HG03354 (cell line): ENCODE results near the gene PTH2.

Source experiments
- ATAC-seq: cut with Tn5 transposase; IDR thresholded peaks from one replicate; pipeline ENCODE4 v1.9.1; 2021; ENCODE audit warnings: mild to moderate bottlenecking; ENCODE audit not compliant: unreplicated experiment, poor library complexity, severe bottlenecking

Gene PTH2

DNA sequence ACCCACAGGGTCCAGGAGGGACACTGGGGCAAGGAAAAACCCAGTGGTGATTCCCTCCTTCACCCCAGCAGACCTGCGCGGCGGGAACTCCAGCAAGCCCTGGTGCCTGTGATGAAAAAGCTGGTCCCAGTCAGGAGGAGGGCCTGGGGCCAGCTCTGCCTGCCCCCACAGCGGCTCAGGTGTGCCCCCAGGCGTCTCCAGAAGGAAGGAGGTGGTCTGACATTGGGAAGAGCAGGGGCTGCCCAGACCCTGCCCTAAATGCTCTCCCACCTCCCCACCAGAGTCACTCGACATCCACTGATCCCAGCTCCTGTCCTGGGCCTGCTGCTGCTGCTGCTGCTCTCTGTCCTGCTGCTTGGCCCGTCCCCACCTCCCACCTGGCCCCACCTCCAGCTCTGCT is 6.2 kb downstream of the PTH2 start:
- no peak for ATAC-seq

- ATAC-seq, result no peak
Observed at GRCh38 chr19:49415810-49416200, 7.4 kb downstream of the PTH2 start.

- ATAC-seq, result no peak
Observed at GRCh38 chr19:49415102-49415809, 8.0 kb downstream of the PTH2 start.

DNA sequence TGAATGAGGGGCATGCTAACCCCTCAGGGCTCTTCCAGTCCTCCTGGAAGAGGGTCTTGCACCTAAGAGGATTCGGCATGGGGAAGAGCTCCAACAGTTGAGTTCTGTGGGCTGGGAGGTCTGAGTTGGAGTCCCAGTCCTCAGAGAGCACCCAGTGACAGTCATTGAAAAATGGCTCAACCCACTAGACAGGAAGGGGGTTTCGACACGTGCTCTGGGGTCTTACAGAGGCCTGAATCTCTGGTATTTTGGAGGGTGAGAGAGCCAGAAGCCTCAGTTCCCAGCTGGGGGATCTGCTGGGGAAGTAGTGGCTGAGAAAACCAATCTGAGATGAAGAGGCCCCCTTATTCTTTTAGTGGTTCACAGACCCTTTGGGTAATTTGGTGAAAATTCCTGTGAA is 9.0 kb downstream of the PTH2 start:
- no peak for ATAC-seq

DNA sequence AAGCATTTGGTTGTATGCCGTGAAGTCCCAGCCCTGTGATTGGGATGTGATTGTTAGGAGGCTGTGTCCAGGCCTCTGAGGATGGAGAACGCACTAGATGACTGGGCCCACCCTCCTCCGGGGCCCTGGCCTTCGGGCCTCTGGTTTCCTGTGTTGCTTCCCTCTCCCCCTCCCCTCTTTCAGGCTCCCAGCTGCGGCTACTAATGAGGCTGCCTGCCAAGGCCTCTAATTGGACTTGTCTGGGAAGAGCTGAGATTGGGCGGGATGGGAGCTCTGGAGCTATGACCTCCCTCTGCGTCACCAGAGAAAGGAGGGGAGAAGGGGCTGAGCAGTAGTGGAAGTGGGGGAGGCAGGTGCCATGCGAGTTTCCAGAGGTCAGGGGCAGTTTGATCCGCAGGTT is 9.9 kb downstream of the PTH2 start:
- ATAC-seq, result no peak

GRCh38 chr19:49411681-49412326 is 11.4 kb downstream of the PTH2 start:
- ATAC-seq, result no peak

DNA sequence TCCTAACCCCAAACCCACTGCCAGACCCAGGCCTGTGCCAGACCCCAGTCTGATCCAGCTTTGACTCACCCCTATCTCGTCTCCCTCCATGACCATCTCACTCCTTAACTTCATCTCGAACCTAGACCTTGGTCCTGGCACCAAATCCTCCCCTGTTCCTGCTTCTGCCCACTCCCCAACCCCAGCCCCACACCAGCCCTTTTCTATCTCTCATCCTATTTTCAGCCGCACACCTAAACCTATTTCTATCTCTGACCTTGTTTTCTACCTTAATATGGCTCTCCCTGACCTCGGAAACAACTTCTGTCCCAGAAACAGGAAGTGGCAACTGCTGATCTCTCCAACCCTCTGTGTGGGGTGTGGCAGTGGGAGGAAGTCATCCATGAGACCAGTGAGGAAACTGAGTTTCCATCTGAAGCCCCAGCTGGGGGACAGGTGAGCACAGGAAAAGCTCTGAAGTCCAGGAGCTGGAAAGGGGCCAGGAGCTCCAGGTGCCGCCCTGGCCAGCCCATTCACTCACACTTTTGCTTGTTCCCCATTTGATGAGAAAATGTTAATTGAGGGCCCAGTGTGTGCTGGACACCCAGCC is 13.7 kb downstream of the PTH2 start:
- ATAC-seq, result no peak

GRCh38 chr19:49408816-49409440 is 14.3 kb downstream of the PTH2 start:
- no peak for ATAC-seq

DNA sequence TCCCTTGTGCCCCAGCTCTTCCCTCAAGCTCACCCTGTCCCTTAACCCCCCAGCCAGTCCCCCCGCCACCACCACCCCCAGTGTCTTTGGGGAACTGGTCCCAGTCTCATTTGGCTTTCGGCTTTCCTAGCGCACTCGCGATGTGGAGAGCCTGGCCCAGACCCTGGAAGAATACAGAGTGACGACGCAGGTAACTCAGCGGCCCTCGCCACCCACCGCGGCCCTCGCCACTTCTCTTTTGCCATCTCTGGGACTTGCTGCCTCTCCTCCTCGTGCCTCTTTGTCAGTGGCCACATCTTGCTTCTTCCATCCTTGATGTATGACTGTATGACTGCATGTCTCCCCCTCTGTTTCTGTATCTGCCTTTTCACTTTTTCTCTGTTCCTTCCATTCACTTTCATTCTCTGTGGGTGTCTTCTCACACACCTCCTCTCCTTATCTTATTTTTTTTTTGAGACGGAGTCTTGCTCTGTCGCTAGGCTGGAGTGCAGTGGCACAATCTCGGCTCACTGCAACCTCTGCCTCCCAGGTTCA is 15.7 kb downstream of the PTH2 start:
- ATAC-seq, result no peak

DNA sequence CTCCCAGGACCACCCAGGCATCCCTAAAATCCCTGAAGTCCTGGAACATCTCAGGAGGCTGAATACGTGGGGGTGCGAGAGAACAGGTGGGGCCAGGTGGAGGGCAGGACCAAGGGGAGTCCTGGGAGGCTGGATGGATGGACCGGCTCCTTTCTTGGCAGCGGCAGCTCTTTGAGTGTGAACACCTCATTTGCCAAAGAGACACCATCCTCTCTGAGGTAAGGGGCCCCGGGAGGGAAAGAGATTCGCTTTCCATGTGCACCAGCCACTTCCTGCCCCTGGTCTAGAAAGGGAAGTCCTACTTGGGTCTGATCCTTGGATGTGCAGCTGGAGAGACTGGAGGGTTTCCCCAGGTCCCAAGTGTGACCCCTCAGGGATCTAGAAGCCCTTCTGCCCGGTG is 16.2 kb downstream of the PTH2 start:
- ATAC-seq, result no peak

DNA sequence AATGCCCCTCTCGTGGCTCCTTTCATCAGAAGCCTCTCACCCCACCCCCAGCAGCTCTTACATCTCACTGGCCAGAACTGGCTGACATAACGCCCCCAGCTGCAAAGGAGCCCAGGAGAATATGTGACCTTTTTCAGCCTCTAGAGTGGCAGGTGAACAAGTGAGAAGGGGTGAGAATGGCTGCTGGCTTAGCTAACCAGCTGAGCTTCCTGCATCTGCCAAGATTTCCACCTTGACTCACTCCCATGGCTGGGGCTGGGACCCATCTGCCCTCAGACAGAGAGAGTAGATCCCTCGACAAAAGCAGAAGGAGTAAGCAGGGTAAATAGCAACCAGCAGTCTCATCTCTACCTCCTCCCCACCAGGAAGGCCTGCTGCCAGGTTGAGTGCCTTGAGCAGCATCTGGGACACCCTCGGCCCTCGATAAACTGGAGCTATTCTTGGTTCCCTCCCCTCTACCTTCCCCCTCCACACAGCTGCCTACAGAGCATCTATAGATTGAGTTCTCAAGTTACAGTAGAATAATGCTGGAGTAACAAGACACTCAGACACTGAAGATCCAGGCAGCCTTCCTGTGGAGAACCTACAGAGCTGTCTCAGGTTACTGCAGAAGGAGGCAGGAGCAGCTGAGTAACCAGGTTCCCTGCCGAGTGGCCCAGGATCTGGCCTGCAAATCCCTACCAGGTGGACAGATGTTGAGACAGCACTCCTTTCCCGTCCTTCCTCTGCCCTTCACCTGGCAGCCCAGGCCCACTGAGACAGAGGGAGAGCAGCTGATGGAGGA is 19.6 kb downstream of the PTH2 start:
- no peak for ATAC-seq

DNA sequence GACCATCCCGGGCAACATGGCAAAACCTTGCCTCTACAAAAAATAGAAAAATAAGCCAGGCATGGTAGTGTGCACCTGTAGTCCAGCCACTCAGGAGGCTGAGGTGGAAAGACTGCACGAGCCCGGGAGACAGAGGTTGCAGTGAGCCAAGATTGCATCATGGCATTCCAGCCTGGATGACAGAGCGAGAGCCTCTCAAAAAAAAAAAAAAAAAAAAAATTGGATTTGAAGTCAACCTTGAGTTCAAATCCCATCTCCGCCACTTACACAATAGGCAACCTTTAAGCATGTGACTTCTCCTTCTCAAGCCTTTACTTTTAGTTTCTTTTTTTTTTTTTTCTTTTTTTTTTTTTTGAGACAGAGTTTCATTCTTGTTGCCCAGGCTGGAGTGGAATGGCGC is 23.2 kb downstream of the PTH2 start:
- no peak for ATAC-seq

DNA sequence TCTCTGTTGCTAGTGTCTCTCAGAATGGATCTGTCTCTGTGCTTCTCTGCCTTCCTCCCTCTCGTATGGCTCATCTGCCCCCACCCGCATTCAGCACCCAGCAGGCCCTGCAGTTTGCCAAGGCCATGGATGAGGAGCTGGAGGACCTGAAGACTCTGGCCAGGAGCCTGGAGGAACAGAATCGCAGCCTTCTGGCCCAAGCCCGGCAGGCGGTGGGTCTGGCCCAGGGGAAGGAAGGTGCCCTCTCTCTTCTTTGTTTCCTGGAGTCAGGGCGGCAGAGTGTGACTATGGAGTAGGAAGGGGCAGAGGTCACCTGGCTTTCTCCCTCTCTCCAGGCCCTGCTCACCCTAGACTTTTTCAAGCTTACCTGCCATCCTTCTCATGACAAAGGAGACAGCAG is 24.3 kb downstream of the PTH2 start:
- no peak for ATAC-seq

DNA sequence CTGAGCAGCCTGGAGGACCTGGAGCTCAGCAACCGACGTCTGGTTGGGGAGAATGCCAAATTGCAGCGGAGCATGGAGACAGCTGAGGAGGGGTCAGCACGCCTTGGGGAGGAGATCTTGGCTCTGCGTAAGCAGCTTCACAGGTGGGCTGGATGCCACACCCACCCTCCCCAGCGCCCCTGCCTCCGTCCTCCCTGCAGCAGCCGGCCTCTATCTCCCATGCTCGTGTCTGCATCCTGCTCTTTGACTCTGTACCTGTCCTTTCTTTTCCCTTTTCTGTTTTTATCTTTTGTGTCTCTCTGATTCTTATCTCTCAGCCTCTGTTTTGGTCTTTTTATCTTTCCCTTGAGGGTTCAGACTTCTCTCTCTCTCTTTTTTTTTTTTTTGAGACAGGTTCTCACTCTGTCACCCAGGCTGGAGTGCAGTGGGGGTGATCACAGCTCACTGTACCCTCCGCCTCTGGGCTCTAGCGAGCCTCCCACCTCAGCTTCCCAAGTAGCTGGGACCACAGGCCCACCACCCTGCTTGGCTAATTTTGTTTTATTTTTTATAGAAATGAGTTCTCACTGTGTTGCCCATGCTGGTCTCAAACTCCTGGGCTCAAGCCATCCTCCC is 25.1 kb downstream of the PTH2 start:
- ATAC-seq, result no peak

DNA sequence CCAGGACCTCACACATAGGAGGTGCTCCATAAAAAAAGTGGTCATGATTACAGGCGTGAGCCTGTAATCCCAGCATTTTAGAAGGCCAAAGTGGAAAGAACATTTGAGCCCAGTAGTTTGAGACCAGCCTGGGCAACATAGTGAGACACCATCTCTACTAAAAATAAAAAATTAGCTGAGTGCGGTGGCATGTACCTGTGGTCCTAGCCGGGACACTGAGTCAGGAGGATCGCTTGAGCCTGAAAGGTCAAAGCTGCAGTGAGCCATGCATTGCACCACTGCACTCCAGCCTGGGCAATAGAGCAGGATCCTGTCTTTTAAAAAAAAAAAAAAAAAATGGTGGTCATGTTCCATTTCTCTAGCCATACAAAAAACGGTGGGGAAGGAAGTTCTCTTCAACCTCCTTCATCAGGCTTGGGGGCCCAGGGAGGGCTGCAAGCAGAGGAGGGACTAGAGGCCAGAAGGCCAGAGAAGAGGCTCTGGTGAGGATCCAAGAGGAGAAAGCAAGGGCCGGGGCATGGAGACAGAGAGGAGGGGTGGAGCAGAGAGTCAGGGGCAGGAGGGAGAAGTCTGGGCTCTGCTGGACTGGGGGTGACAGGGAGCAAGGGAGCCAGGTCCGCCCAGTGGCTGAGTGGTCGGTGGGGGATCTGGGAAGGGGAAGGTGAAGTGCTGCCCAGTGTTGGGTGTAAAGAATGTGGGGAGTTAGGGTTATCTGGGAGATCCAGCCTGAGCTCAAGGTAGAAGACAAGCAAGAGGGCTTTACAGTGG is 26.3 kb downstream of the PTH2 start:
- ATAC-seq, result no peak

DNA sequence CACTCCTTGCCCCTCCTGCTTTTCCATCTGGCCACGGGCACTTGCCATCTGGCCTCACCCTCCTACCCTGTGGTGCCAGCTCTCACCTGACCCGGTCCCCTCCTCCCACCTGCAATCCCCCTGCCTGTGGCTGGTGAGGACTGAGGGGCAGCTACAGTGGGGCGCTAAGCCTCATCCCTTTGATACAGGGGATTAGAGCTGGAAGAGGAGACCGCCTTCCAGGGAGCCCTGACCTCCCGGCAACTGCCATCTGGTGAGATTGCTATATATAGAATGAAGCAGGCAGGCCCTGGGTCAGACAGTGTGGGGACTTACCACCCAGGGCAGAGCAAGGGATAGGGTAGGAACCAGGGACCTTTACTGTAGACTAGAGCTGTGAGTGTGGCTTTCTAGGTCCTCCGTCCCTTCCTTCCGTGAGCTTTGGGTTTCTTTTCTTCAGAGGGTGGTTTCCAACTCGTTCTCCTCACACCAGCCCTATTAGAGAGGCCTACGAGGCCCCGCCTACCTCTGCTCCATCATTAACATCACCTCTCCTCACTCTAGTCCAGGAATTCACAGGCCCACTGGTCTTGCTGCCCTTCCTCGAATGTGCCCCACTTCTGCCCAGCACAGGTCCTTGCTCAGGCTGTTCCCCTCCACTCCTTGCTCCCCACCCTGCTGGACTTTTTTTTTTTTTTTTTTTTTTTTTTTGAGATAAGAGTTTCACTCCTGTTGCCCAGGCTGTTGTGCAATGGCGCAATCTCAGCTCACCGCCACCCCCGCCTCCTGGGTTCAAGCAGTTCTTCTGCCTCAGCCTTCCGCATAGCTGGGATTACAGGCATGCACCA is 27.4 kb downstream of the PTH2 start:
- no peak for ATAC-seq

- ATAC-seq, result no peak
Observed at GRCh38 chr19:49393881-49394280, 29.4 kb downstream of the PTH2 start.
